H1 (cell line): ENCODE data around the gene HDC. TPM values are rescaled to one million over a fixed set of nuclear protein-coding genes. Genes with fewer than 3 reads are reported as not detected.

ENCODE experiments used
- CTCF ChIA-PET: fragments of 300-600 bp; sonication (Branson Sonifier 250); formaldehyde crosslinking; loops from one replicate; lab custom pipeline; 2021; ENCODE audit not compliant: partially characterized antibody; lab: Charles Lee
- POLR2A ChIA-PET: fragments of 300-600 bp; sonication (Branson Sonifier 250); formaldehyde crosslinking; loops from one replicate; lab custom pipeline; 2021; ENCODE audit warnings: inconsistent platforms; ENCODE audit not compliant: partially characterized antibody; lab: Charles Lee
- DNase-seq, 2 experiments: peaks; one replicate each; pipeline versions ENCODE4 v3.0.0 to v3.0.0-alpha.2; 2010 to 2022; ENCODE audit warnings: low spot score in 2 of 2, low read depth in 1 of 2, mixed read lengths in 1 of 2
- FAIRE-seq: peaks from 2 replicates; lab custom pipeline; 2011; peaks lifted over from hg19 to GRCh38; lab: Jason Lieb, UNC
- H2AFZ ChIP-seq: 2 replicates; pipeline ENCODE4 v1.8.1; 2012; ENCODE audit warnings: low read length, inconsistent platforms
- H2AK5ac ChIP-seq: 2 replicates; pipeline ENCODE4 v1.6.1; 2013; ENCODE audit warnings: low read depth, low read length
- H2BK120ac ChIP-seq: replicated peaks from 2 replicates; pipeline ENCODE3; 2013; ENCODE audit warnings: low read depth, low read length, inconsistent platforms
- H2BK12ac ChIP-seq: 2 replicates; pipeline ENCODE4 v1.6.1; 2013; ENCODE audit warnings: low read depth, low read length
- H2BK15ac ChIP-seq: 2 replicates; pipeline ENCODE4 v1.6.1; 2013; ENCODE audit warnings: low read length
- H2BK20ac ChIP-seq: 2 replicates; pipeline ENCODE4 v1.6.1; 2013; ENCODE audit warnings: low read length
- H2BK5ac ChIP-seq: 2 replicates; pipeline ENCODE4 v1.6.1; 2013; ENCODE audit warnings: low read depth, low read length
- H3K14ac ChIP-seq: 2 replicates; pipeline ENCODE4 v1.6.1; 2013; ENCODE audit warnings: inconsistent platforms; ENCODE audit not compliant: insufficient read length
- H3K18ac ChIP-seq: 2 replicates; pipeline ENCODE4 v1.6.1; 2013; ENCODE audit warnings: low read length; ENCODE audit errors: extremely low read depth
- H3K23ac ChIP-seq: 2 replicates; pipeline ENCODE4 v1.6.1; 2013; ENCODE audit warnings: inconsistent platforms; ENCODE audit not compliant: insufficient read length
- H3K23me2 ChIP-seq: 2 replicates; pipeline ENCODE4 v1.6.1; 2013; ENCODE audit warnings: low read depth, low read length
- H3K27ac ChIP-seq: 2 replicates; pipeline ENCODE4 v1.6.1; 2011; ENCODE audit warnings: low read depth, low read length, inconsistent platforms
- H3K27me3 ChIP-seq, 4 experiments: replicated peaks in 1 of 4; 1 replicate in 1 of 4; 2 replicates in 3 of 4; pipeline versions ENCODE4 v1.6.1 to v1.8.1; 2011 to 2013; ENCODE audit warnings: low read length in 3 of 4, mild to moderate bottlenecking in 3 of 4, inconsistent platforms in 2 of 4, mixed read lengths in 2 of 4, moderate library complexity in 1 of 4; ENCODE audit not compliant: control insufficient read depth in 3 of 4, insufficient read depth in 3 of 4; ENCODE audit errors: extremely low read depth in 1 of 4
- H3K36me3 ChIP-seq, 4 experiments: 2 replicates each; pipeline versions ENCODE4 v1.6.1 to v1.8.1; 2011 to 2013; ENCODE audit warnings: mild to moderate bottlenecking in 4 of 4, low read length in 3 of 4, moderate library complexity in 2 of 4, control low read depth in 1 of 4, inconsistent platforms in 1 of 4; ENCODE audit not compliant: insufficient read depth in 4 of 4, control insufficient read depth in 2 of 4
- H3K4ac ChIP-seq: replicated peaks from 2 replicates; pipeline ENCODE3; 2013; ENCODE audit warnings: low read length, low read depth, mixed read lengths, inconsistent platforms; ENCODE audit not compliant: insufficient read length
- H3K4me1 ChIP-seq, 4 experiments: replicated peaks in 1 of 4; 1 replicate in 1 of 4; 2 replicates in 3 of 4; pipeline versions ENCODE4 v1.6.1 to v1.8.1; 2011 to 2013; ENCODE audit warnings: low read length in 3 of 4, inconsistent platforms in 2 of 4, mixed read lengths in 1 of 4; ENCODE audit not compliant: insufficient read depth in 4 of 4, control insufficient read depth in 3 of 4
- H3K4me2 ChIP-seq, 2 experiments: 2 replicates each; pipeline versions ENCODE4 v1.6.1 to v1.8.1; 2011 to 2013; ENCODE audit warnings: low read depth in 2 of 2, low read length in 2 of 2, control low read depth in 1 of 2, inconsistent platforms in 1 of 2, mild to moderate bottlenecking in 1 of 2; ENCODE audit not compliant: insufficient read depth in 1 of 2
- H3K4me3 ChIP-seq, 4 experiments: fragments of 200-600, 300-600 bp in 1 of 4; sonication (generic), shearing (Covaris generic), sonication (Bioruptor Twin) in 1 of 4; 2 replicates each; pipeline versions ENCODE4 v1.5.1 to v1.8.1; 2011 to 2016; ENCODE audit warnings: low read length in 4 of 4, low read depth in 3 of 4, control low read depth in 2 of 4, inconsistent platforms in 2 of 4, mild to moderate bottlenecking in 2 of 4, mixed read lengths in 1 of 4, moderate library complexity in 1 of 4; ENCODE audit not compliant: insufficient read depth in 2 of 4; ENCODE audit errors: extremely low read depth in 1 of 4
- H3K56ac ChIP-seq: replicated peaks from 2 replicates; pipeline ENCODE3; 2013; ENCODE audit warnings: low read depth, mild to moderate bottlenecking, mixed read lengths, low read length, inconsistent platforms; ENCODE audit not compliant: insufficient read length
- H3K79me1 ChIP-seq: 2 replicates; pipeline ENCODE4 v1.6.1; 2013; ENCODE audit warnings: low read depth, low read length, control low read depth
- H3K79me2 ChIP-seq, 2 experiments: 2 replicates each; pipeline versions ENCODE4 v1.6.1 to v1.8.1; 2012 to 2013; ENCODE audit warnings: low read length in 2 of 2, mild to moderate bottlenecking in 2 of 2, inconsistent platforms in 1 of 2; ENCODE audit not compliant: insufficient read depth in 2 of 2, control insufficient read depth in 1 of 2
- H3K9ac ChIP-seq, 4 experiments: replicated peaks in 1 of 4; 1 replicate in 1 of 4; 2 replicates in 3 of 4; pipeline versions ENCODE4 v1.6.1 to v1.8.1; 2011 to 2013; ENCODE audit warnings: low read depth in 3 of 4, low read length in 3 of 4, control low read depth in 2 of 4, mild to moderate bottlenecking in 2 of 4, moderate library complexity in 2 of 4, inconsistent platforms in 1 of 4; ENCODE audit errors: extremely low read depth in 1 of 4
- H3K9me3 ChIP-seq, 2 experiments: 2 replicates each; pipeline versions ENCODE4 v1.6.1 to v1.8.1; 2012 to 2013; ENCODE audit warnings: mild to moderate bottlenecking in 2 of 2, moderate library complexity in 2 of 2, control low read depth in 1 of 2, inconsistent platforms in 1 of 2, low read depth in 1 of 2, low read length in 1 of 2, mixed read lengths in 1 of 2; ENCODE audit not compliant: insufficient read depth in 2 of 2
- H4K20me1 ChIP-seq, 2 experiments: replicated peaks in 1 of 2; 2 replicates each; pipeline versions ENCODE3 to v1.8.1; 2011 to 2013; ENCODE audit warnings: inconsistent platforms in 2 of 2, low read length in 2 of 2, mild to moderate bottlenecking in 1 of 2; ENCODE audit not compliant: insufficient read depth in 2 of 2, control insufficient read depth in 1 of 2
- H4K5ac ChIP-seq: 2 replicates; pipeline ENCODE4 v1.6.1; 2013; ENCODE audit warnings: low read length, low read depth, mixed read lengths, inconsistent platforms; ENCODE audit not compliant: insufficient read length
- H4K8ac ChIP-seq: 2 replicates; pipeline ENCODE4 v1.8.0; 2013; ENCODE audit warnings: mild to moderate bottlenecking, moderate library complexity, low read length, inconsistent platforms; ENCODE audit not compliant: insufficient read depth; ENCODE audit errors: extremely low read depth
- H4K91ac ChIP-seq: replicated peaks from 2 replicates; pipeline ENCODE3; 2013; ENCODE audit warnings: low read length, mixed read lengths, inconsistent platforms; ENCODE audit not compliant: insufficient read length
- BCL11A ChIP-seq, 2 experiments: IDR thresholded peaks; one replicate each; pipeline ENCODE4 v1.6.1; 2011; ENCODE audit warnings: low read depth in 2 of 2, low read length in 2 of 2, mild to moderate bottlenecking in 2 of 2
- BRCA1 ChIP-seq: IDR thresholded peaks from 2 replicates; pipeline ENCODE4 v1.6.1; 2012; ENCODE audit warnings: low read depth, low read length, improper control_type of control experiment
- HDAC2 ChIP-seq, 2 experiments: fragments of 300-600 bp in 1 of 2; sonication (generic) in 1 of 2; IDR thresholded peaks; 2 replicates each; pipeline ENCODE4 v1.6.1; 2011 to 2012; ENCODE audit warnings: low read depth in 2 of 2, low read length in 2 of 2, mild to moderate bottlenecking in 2 of 2, moderate library complexity in 2 of 2, borderline replicate concordance in 1 of 2, inconsistent platforms in 1 of 2
- NANOG ChIP-seq: IDR thresholded peaks from 2 replicates; pipeline ENCODE4 v1.6.1; 2011; ENCODE audit warnings: low read length, low read depth, mild to moderate bottlenecking, inconsistent platforms; ENCODE audit not compliant: insufficient read depth, poor library complexity, severe bottlenecking
- RAD21 ChIP-seq, 2 experiments: IDR thresholded peaks in 1 of 2; conservative IDR thresholded peaks in 1 of 2; 2 replicates each; pipeline ENCODE4 v1.6.1; 2011; ENCODE audit warnings: low read depth in 2 of 2, low read length in 2 of 2, improper control_type of control experiment in 1 of 2, inconsistent platforms in 1 of 2, mild to moderate bottlenecking in 1 of 2, moderate library complexity in 1 of 2
- SIRT6 ChIP-seq: IDR thresholded peaks from one replicate; pipeline ENCODE4 v1.7.1; 2012; ENCODE audit warnings: low read length, inconsistent platforms
- SP2 ChIP-seq: IDR thresholded peaks from 2 replicates; pipeline ENCODE4 v1.6.1; 2012; ENCODE audit warnings: mild to moderate bottlenecking, low read length, inconsistent platforms
- TBP ChIP-seq: IDR thresholded peaks from 2 replicates; pipeline ENCODE4 v1.6.1; 2011; ENCODE audit warnings: low read depth, low read length, improper control_type of control experiment
- USF2 ChIP-seq: IDR thresholded peaks from 2 replicates; pipeline ENCODE4 v1.6.1; 2011; ENCODE audit warnings: low read length, improper control_type of control experiment
- WGBS, 2 experiments: shearing (Covaris generic) in 1 of 2; methylation state at CpG; one replicate each; pipeline versions ENCODE4 v1.1.6 to v1.1.7; 2013 to 2015; ENCODE audit warnings: low lambda C conversion rate in 2 of 2, mixed read lengths in 2 of 2, inconsistent platforms in 1 of 2, low coverage in 1 of 2, missing lambda C conversion rate in 1 of 2; ENCODE audit not compliant: insufficient replicate concordance in 2 of 2, insufficient coverage in 1 of 2, insufficient read length in 1 of 2; ENCODE audit errors: extremely low coverage in 1 of 2, missing lambda C conversion rate in 1 of 2; 5-methylcytosine and 5-hydroxymethylcytosine counted together
- polyA plus RNA-seq, 7 experiments: library from polyadenylated mRNA; depleted of rRNA in 3 of 7; stranded (reverse) in 5 of 7; unstranded in 2 of 7; fragments of >200 nt in 5 of 7; fragments of 200-250 nt in 2 of 7; gene quantifications; 1 replicate in 5 of 7; 2 replicates in 1 of 7; 4 replicates in 1 of 7; pipeline versions ENCODE4 v1.2.1 to v1.2.3, GENCODE V29; 2011 to 2013; ENCODE audit warnings: missing spikeins in 2 of 7, mixed read lengths in 2 of 7
- total RNA-seq: library from RNA; stranded (reverse); fragmentation: NEBNext Ultra II Directional; extraction: Animal tissue kit (Norgen Biotek cat#: 25700); gene quantifications from 2 replicates; pipeline ENCODE4 v1.2.1, GENCODE V29; 2021
- TF ChIP-seq, protein P1 (sequence below): IDR thresholded peaks from 2 replicates; pipeline ENCODE4 v1.6.1; 2012; ENCODE audit warnings: low read length, inconsistent platforms

The HDC gene
- total and polyA plus RNA-seq, 2 of the 8 experiments (the other 6 are each of a cell fraction or from before 2014, with no cell fraction given): 0.20 to 0.22 TPM

DNA sequence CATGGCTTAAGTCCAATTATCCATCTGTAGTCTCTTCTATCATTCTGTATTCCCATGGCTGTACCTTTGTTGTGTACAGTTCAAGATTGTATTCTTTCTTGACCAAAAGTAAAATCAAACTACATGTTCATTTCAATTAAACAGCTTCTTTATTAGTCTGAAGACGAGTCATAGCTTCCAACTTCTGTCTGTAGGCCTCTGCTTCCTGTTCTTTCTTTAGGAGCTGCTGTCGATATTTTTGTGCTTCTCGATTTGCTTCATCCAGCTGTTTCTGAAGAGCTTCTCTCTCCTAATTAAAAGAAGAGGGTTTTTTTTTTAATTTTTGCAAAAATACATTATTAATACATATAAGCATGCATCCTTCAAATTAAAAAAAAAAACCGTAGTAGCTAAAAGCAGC lies 13.0 kb upstream of the HDC start:
- H2BK5ac ChIP-seq: no peak overlapping the region
- no peak overlapping the region for H4K91ac ChIP-seq
- no peaks in the 10 kb centered on the region for H3K4me1 ChIP-seq
- no peaks in the 10 kb centered on the region for H3K79me1 ChIP-seq
- no peak overlapping the region for H3K18ac ChIP-seq
- no peak overlapping the region for H3K27ac ChIP-seq
- H2AK5ac ChIP-seq: no peak overlapping the region
- H2AFZ ChIP-seq: no peak overlapping the region
- CTCF ChIA-PET: interaction anchor here (0.5 to 3.0 kb wide), 5 partner anchors 16 to 128 kb away, joined by 3 to 10 read pairs (median 3); no protein-coding TSS in a partner anchor
- no peak overlapping the region for H3K9ac ChIP-seq
- DNase-seq: no peak
- no peaks in the 10 kb centered on the region for H3K9me3 ChIP-seq
- no peak overlapping the region for H2BK12ac ChIP-seq
- peaks cover 0 to 2% (median 0%) of the 10 kb centered on the region in 4 experiments; a peak in 1 of 8 replicates for H3K36me3 ChIP-seq
- no peak for FAIRE-seq
- H4K20me1 ChIP-seq: no peaks in the 10 kb centered on the region
- H3K4ac ChIP-seq: no peak overlapping the region
- WGBS, 2 experiments: 91% methylated on average over 4 of the region's 4 CpGs; no CpG with 5 or more reads in 1 of the 2 experiments
- no peaks in the 10 kb centered on the region; the same call in 1 of the 2 replicates for H3K23me2 ChIP-seq
- no peak overlapping the region for H2BK120ac ChIP-seq
- no peak overlapping the region for H3K56ac ChIP-seq
- H4K5ac ChIP-seq: no peak overlapping the region
- H3K14ac ChIP-seq: no peak overlapping the region
- H3K4me2 ChIP-seq: no peak overlapping the region
- H2BK15ac ChIP-seq: no peak overlapping the region
- POLR2A ChIA-PET: interaction anchor here (1.2 kb wide), 1 partner anchor 75 kb away, joined by 3 read pairs; no protein-coding TSS in a partner anchor
- no peaks in the 10 kb centered on the region for H3K79me2 ChIP-seq
- H3K27me3 ChIP-seq: no peaks in the 10 kb centered on the region
- H3K23ac ChIP-seq: no peak overlapping the region
- no peak overlapping the region for H4K8ac ChIP-seq
- H3K4me3 ChIP-seq: no peak overlapping the region
- no peak overlapping the region for H2BK20ac ChIP-seq
- TF ChIP-seq USF2: no peak
- TF ChIP-seq, protein P1, sequence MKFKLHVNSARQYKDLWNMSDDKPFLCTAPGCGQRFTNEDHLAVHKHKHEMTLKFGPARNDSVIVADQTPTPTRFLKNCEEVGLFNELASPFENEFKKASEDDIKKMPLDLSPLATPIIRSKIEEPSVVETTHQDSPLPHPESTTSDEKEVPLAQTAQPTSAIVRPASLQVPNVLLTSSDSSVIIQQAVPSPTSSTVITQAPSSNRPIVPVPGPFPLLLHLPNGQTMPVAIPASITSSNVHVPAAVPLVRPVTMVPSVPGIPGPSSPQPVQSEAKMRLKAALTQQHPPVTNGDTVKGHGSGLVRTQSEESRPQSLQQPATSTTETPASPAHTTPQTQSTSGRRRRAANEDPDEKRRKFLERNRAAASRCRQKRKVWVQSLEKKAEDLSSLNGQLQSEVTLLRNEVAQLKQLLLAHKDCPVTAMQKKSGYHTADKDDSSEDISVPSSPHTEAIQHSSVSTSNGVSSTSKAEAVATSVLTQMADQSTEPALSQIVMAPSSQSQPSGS: no peak
- TF ChIP-seq TBP: no peak
- TF ChIP-seq BRCA1: no peak
- TF ChIP-seq SP2: no peak
- no peak for TF ChIP-seq HDAC2 (IDR thresholded peaks at IDR 0.05; ENCODE audit: borderline replicate concordance in 1 of 2, low read depth in 2 of 2, low read length in 2 of 2)
- no peak for TF ChIP-seq NANOG
- TF ChIP-seq RAD21 (IDR thresholded peaks at IDR 0.05 in 1 of 2, conservative IDR thresholded peaks at IDR 0.05 in 1 of 2; ENCODE audit: low read depth in 2 of 2, low read length in 2 of 2): no peak
- TF ChIP-seq SIRT6: no peak
- no peak for TF ChIP-seq BCL11A (IDR thresholded peaks at IDR 0.05; ENCODE audit: low read depth in 2 of 2, low read length in 2 of 2)
